Uterus (tissue), 2 donors: ENCODE data around the gene ARFGEF3.
"Not testable (repeated sequence)": the region's sequence is repeated elsewhere in the genome, so short reads cannot be mapped to it uniquely, and the experiment has no call there.

Source experiments
- CTCF ChIP-seq, 4 experiments: fragments of 200-600 bp in 2 of 4; fragments of 450-650 bp in 2 of 4; sonication (generic) in 2 of 4; IDR thresholded peaks; one replicate each; pipeline ENCODE4 v1.5.1; 2016 to 2019; ENCODE audit warnings: antibody characterized with exemption in 4 of 4, mild to moderate bottlenecking in 2 of 4, moderate library complexity in 1 of 4
- POLR2A ChIP-seq, 2 donors: fragments of 450-650 bp; IDR thresholded peaks; one replicate each; pipeline ENCODE4 v1.6.1; 2016; ENCODE audit warnings: antibody characterized with exemption in 2 of 2, mild to moderate bottlenecking in 1 of 2, moderate library complexity in 1 of 2

- TF ChIP-seq CTCF, POLR2A (IDR thresholded peaks at IDR 0.05): not testable (repeated sequence)
These were observed 42.5 kb upstream of the ARFGEF3 start for GRCh38 chr6:138119229-138119628.
